HL-60 (cell line): ENCODE measurements around the gene SLC19A3.

ENCODE experiments used
- DNase-seq, 2 experiments: peaks; one replicate each; pipeline ENCODE4 v3.0.0-alpha.2; 2010 to 2020; ENCODE audit warnings: low read depth in 1 of 2, low spot score in 1 of 2
- H3K27ac ChIP-seq: fragments of 250-450 bp; sonication (Bioruptor Pico); replicated peaks from 2 replicates; pipeline ENCODE4 v1.5.1; 2020; ENCODE audit warnings: mild to moderate bottlenecking, moderate library complexity
- H3K27me3 ChIP-seq: fragments of 250-450 bp; sonication (Bioruptor Pico); 2 replicates; pipeline ENCODE4 v1.5.1; 2021; ENCODE audit warnings: mild to moderate bottlenecking, moderate library complexity; ENCODE audit not compliant: insufficient read depth, poor library complexity, severe bottlenecking
- H3K4me3 ChIP-seq: replicated peaks from 2 replicates; pipeline ENCODE4 v1.5.1; 2011; ENCODE audit warnings: mild to moderate bottlenecking, control low read depth, low read length; ENCODE audit not compliant: insufficient read depth
- CTCF ChIP-seq: IDR thresholded peaks from one replicate; pipeline ENCODE4 v1.5.1; 2011; ENCODE audit warnings: low read length, control low read depth, inconsistent platforms; ENCODE audit not compliant: insufficient read depth
- GABPA ChIP-seq: IDR thresholded peaks from 2 replicates; pipeline ENCODE4 v1.6.1; 2012; ENCODE audit warnings: low read depth
- POLR2AphosphoS5 ChIP-seq: IDR thresholded peaks from 2 replicates; pipeline ENCODE4 v1.6.1; 2012; ENCODE audit warnings: low read depth
- REST ChIP-seq: IDR thresholded peaks from 2 replicates; pipeline ENCODE4 v1.6.1; 2012; ENCODE audit warnings: low read depth; ENCODE audit not compliant: insufficient replicate concordance
- SPI1 ChIP-seq: IDR thresholded peaks from 2 replicates; pipeline ENCODE4 v1.6.1; 2012; ENCODE audit warnings: low read depth, mild to moderate bottlenecking, borderline replicate concordance

Gene SLC19A3

DNA sequence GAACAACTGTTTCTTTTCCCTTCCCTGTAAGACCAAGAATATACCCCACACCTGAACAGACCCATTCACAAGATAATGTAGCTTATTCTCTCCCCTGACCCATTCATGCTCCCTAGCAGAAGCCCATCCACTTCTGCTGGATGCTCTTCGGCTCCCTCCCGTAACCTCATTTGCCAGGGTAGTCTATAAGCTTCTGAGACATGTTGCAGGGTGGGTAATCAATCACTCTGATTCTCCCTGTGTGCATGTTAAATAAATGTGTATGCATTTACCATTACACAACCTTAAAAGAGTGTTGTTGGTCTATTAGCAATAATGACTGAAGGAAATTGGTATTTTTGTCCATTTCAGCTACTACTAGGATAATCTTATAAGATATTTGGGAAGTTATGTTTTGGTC lies 1.3 kb downstream of the SLC19A3 start:
- H3K27me3 ChIP-seq = no peaks in the 10 kb centered on the region
- no peak overlapping the region for H3K27ac ChIP-seq
- TF ChIP-seq CTCF = no peak
- no peak for TF ChIP-seq REST
- TF ChIP-seq SPI1 = no peak
- TF ChIP-seq POLR2AphosphoS5 = no peak
- no peak for TF ChIP-seq GABPA
- H3K4me3 ChIP-seq = no peak overlapping the region
- DNase-seq = no peak

- no peak for TF ChIP-seq SPI1
- TF ChIP-seq CTCF = no peak
- TF ChIP-seq GABPA = no peak
- no peak for TF ChIP-seq POLR2AphosphoS5
- TF ChIP-seq REST = no peak
Observed at GRCh38 chr2:227713291-227713690, 4.5 kb downstream of the SLC19A3 start.

DNA sequence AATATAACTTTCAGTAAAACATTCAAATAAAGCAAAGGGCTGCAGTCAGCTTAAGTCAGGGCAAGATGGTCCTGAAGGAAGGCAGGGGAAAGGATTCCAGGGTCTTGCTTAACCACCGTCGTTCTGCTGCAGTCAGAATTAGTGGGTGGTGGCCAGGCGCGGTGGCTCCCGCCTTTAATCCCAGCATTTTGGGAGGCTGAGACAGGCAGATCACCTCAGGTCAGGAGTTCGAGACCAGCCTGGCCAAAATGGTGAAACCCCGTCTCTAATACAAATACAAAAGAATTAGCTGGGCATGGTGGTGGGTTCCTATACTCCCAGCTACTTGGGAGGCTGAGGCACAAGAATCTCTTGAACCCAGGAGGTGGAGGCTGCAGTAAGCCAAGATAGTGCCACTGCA lies 6.8 kb downstream of the SLC19A3 start:
- no peak for TF ChIP-seq GABPA
- TF ChIP-seq POLR2AphosphoS5 = no peak
- no peak for TF ChIP-seq REST
- no peaks in the 10 kb centered on the region for H3K27me3 ChIP-seq
- no peak for DNase-seq

More at GRCh38 chr2:227713291-227713690, 4.5 kb downstream of the SLC19A3 start:
- Histone ChIP-seq H3K27ac (no peak overlapping the region), H3K4me3 (no peak overlapping the region), H3K27me3 (no peaks in the 10 kb centered on the region)
- DNase-seq = no peak

GRCh38 chr2:227707390-227707789 lies 10.4 kb downstream of the SLC19A3 start:
- TF ChIP-seq GABPA (no peak), CTCF (no peak), SPI1 (no peak), REST (no peak), POLR2AphosphoS5 (no peak)
- no peak for DNase-seq

More for the DNA sequence above, 6.8 kb downstream of the SLC19A3 start:
- Histone ChIP-seq H3K27ac (no peak overlapping the region), H3K4me3 (no peak overlapping the region)

More at GRCh38 chr2:227707390-227707789, 10.4 kb downstream of the SLC19A3 start:
- H3K27me3 ChIP-seq = no peaks in the 10 kb centered on the region
- H3K27ac ChIP-seq = no peak overlapping the region
- H3K4me3 ChIP-seq = no peak overlapping the region
